Keratinocyte (primary cell): Measurements from ENCODE around the gene NCKIPSD. TPM values are rescaled to one million over a fixed set of nuclear protein-coding genes. Genes with fewer than 3 reads are reported as not detected.

ENCODE experiments used
- DNase-seq: peaks from one replicate; pipeline ENCODE4 v3.0.0-alpha.2; 2011; ENCODE audit warnings: low read depth, missing footprints, low spot score
- FAIRE-seq: peaks from 2 replicates; lab custom pipeline; 2011; peaks lifted over from hg19 to GRCh38; lab: Jason Lieb, UNC
- H2AFZ ChIP-seq: 2 replicates; pipeline ENCODE4 v1.6.0; 2012; ENCODE audit warnings: low read length, control low read depth, inconsistent platforms; ENCODE audit not compliant: control insufficient read depth
- H3K27ac ChIP-seq: 2 replicates; pipeline ENCODE4 v1.5.1; 2011; ENCODE audit warnings: low read length; ENCODE audit not compliant: control insufficient read depth, insufficient read depth
- H3K27me3 ChIP-seq: 3 replicates; pipeline ENCODE4 v1.6.0; 2011; ENCODE audit warnings: low read length; ENCODE audit not compliant: control insufficient read depth, insufficient read depth; ENCODE audit errors: extremely low read depth
- H3K36me3 ChIP-seq, 2 experiments: 2 replicates in 1 of 2; 3 replicates in 1 of 2; pipeline ENCODE4 v1.5.1; 2011; ENCODE audit warnings: low read length in 2 of 2, mild to moderate bottlenecking in 1 of 2; ENCODE audit not compliant: control insufficient read depth in 2 of 2, insufficient read depth in 2 of 2; ENCODE audit errors: extremely low read depth in 1 of 2
- H3K4me1 ChIP-seq: 3 replicates; pipeline ENCODE4 v1.5.1; 2011; ENCODE audit warnings: low read length; ENCODE audit not compliant: control insufficient read depth, insufficient read depth; ENCODE audit errors: extremely low read depth
- H3K4me2 ChIP-seq: 3 replicates; pipeline ENCODE4 v1.6.0; 2011; ENCODE audit warnings: low read depth, low read length; ENCODE audit not compliant: control insufficient read depth, insufficient read depth; ENCODE audit errors: extremely low read depth
- H3K4me3 ChIP-seq, 3 experiments: fragments of 200-600 bp in 1 of 3; sonication (generic) in 1 of 3; 2 replicates in 2 of 3; 3 replicates in 1 of 3; pipeline ENCODE4 v1.5.1; 2011 to 2016; ENCODE audit warnings: low read length in 3 of 3, mild to moderate bottlenecking in 3 of 3, control low read depth in 2 of 3, inconsistent platforms in 1 of 3, low read depth in 1 of 3, mixed read lengths in 1 of 3, mixed run types in 1 of 3, moderate library complexity in 1 of 3; ENCODE audit not compliant: control insufficient read depth in 2 of 3, insufficient read depth in 2 of 3; ENCODE audit errors: extremely low read depth in 1 of 3
- H3K79me2 ChIP-seq: 2 replicates; pipeline ENCODE4 v1.6.0; 2012; ENCODE audit warnings: low read length; ENCODE audit not compliant: control insufficient read depth, insufficient read depth
- H3K9ac ChIP-seq: 3 replicates; pipeline ENCODE4 v1.6.0; 2011; ENCODE audit warnings: low read length; ENCODE audit not compliant: control insufficient read depth, insufficient read depth; ENCODE audit errors: extremely low read depth
- H3K9me1 ChIP-seq: 3 replicates; pipeline ENCODE4 v1.6.0; 2011; ENCODE audit warnings: low read length; ENCODE audit not compliant: control insufficient read depth, insufficient read depth; ENCODE audit errors: extremely low read depth
- H3K9me3 ChIP-seq: 2 replicates; pipeline ENCODE4 v1.5.1; 2012; ENCODE audit warnings: low read depth, low read length; ENCODE audit not compliant: control insufficient read depth
- H4K20me1 ChIP-seq: 3 replicates; pipeline ENCODE4 v1.6.0; 2011; ENCODE audit warnings: low read length; ENCODE audit not compliant: control insufficient read depth, insufficient read depth; ENCODE audit errors: extremely low read depth
- CTCF ChIP-seq, 3 experiments: IDR thresholded peaks in 1 of 3; conservative IDR thresholded peaks in 1 of 3; optimal IDR thresholded peaks in 1 of 3; 2 replicates in 2 of 3; 3 replicates in 1 of 3; pipeline versions ENCODE3 to v1.5.1; 2011; ENCODE audit warnings: low read length in 3 of 3, mild to moderate bottlenecking in 3 of 3, moderate library complexity in 2 of 3, control low read depth in 1 of 3, inconsistent platforms in 1 of 3; ENCODE audit not compliant: insufficient read depth in 2 of 3; ENCODE audit errors: extremely low read depth in 1 of 3
- EZH2 ChIP-seq: IDR thresholded peaks from one replicate; pipeline ENCODE4 v1.6.1; 2012; ENCODE audit warnings: inconsistent platforms, mild to moderate bottlenecking, low read length, moderate library complexity
- dilution Hi-C: fragments of 300-500 bp; cut with MboI; formaldehyde crosslinking; loops from one replicate; pipeline ENCODE4 v1.7.0; 2020; ENCODE audit warnings: low sequenced_read_pairs; ENCODE audit not compliant: extremely low pct_ligation_motif_present
- polyA plus RNA-seq, 5 experiments: library from polyadenylated mRNA; depleted of rRNA in 3 of 5; stranded (reverse) in 3 of 5; stranded (forward) in 1 of 5; unstranded in 1 of 5; fragments of >200 nt; gene quantifications; 1 replicate in 1 of 5; 2 replicates in 3 of 5; 3 replicates in 1 of 5; pipeline versions ENCODE4 v1.2.1 to v1.2.3, GENCODE V29; 2011 to 2012; ENCODE audit warnings: missing spikeins in 2 of 5, low read depth in 1 of 5, low replicate concordance in 1 of 5

NCKIPSD gene
- polyA plus RNA-seq, 1 donor (not counting 4 experiments of a cell fraction or from before 2014, with no cell fraction given), result 9.8 TPM

DNA sequence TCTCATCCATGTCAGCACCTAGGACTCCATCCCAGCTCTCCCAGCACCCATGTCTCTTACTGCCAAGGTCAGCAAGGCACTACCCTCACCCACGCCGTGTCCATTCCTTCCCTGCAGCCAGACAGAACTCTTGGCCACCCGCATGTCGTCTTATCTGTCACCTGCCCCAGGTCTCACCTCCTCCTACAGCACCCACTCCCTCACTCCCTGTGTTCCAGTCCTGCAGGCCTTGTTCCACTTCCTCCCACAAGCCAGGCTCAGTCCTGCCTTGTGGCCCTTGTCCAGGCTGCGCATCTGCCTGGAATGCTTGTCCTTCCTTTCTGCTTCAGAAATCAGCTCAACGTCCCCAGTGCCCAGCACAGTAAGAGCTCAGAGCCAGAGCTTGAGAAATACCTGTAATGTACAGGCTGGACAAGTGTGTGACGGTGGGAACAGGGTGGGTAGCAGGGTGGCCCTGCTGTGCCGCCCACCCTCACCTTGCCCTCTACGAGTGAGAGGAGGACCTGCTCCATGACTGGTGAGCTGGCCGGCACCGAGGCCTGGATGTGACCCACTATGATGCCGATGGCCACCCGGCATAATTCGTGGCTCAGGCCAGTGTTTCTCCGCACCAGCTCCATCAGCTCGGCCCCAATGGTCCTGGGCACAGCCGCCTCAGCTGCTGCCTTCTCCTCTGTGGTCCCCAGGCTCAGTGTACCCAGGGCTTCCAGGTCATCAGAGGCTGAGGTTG, 4.7 kb downstream of the NCKIPSD start:
- no peak for FAIRE-seq
- Histone ChIP-seq H3K9ac (no peak overlapping the region), H3K4me3 (no peak overlapping the region), H3K27me3 (no peaks in the 10 kb centered on the region), H3K9me3 (no peaks in the 10 kb centered on the region), H3K36me3 (peaks cover 8 to 28% of the 10 kb centered on the region in 2 experiments), H3K4me1 (peaks cover 24% of the 10 kb centered on the region), H2AFZ (no peak overlapping the region), H3K9me1 (no peaks in the 10 kb centered on the region), H3K27ac (no peak overlapping the region), H4K20me1 (no peaks in the 10 kb centered on the region), H3K79me2 (peaks cover 17% of the 10 kb centered on the region), H3K4me2 (no peak overlapping the region)
- no peak for TF ChIP-seq CTCF (optimal IDR thresholded peaks at IDR 0.05 in 1 of 3, IDR thresholded peaks at IDR 0.05 in 1 of 3, conservative IDR thresholded peaks at IDR 0.05 in 1 of 3; ENCODE audit: extremely low read depth in 1 of 3, insufficient read depth in 2 of 3, low read length in 3 of 3)
- TF ChIP-seq EZH2, result no peak
- no peak for DNase-seq
- dilution Hi-C loops, result no loop called here

- Histone ChIP-seq H3K79me2 (peaks cover 11% of the 10 kb centered on the region), H2AFZ (no peak overlapping the region), H3K27ac (no peak overlapping the region), H4K20me1 (no peaks in the 10 kb centered on the region), H3K4me2 (no peak overlapping the region), H3K27me3 (no peaks in the 10 kb centered on the region), H3K9me3 (no peaks in the 10 kb centered on the region), H3K4me1 (peaks cover 18% of the 10 kb centered on the region), H3K4me3 (no peak overlapping the region), H3K9ac (no peak overlapping the region), H3K9me1 (no peaks in the 10 kb centered on the region), H3K36me3 (peaks cover 11 to 30% of the 10 kb centered on the region in 2 experiments)
- no peak for TF ChIP-seq CTCF (optimal IDR thresholded peaks at IDR 0.05 in 1 of 3, IDR thresholded peaks at IDR 0.05 in 1 of 3, conservative IDR thresholded peaks at IDR 0.05 in 1 of 3; ENCODE audit: extremely low read depth in 1 of 3, insufficient read depth in 2 of 3, low read length in 3 of 3)
- TF ChIP-seq EZH2, result no peak
- DNase-seq (no peak), FAIRE-seq (no peak)
- dilution Hi-C loops, result no loop called here
Measured at GRCh38 chr3:48679411-48680391, 6.0 kb downstream of the NCKIPSD start.
